CD4-positive, alpha-beta T cell (primary cell): ENCODE results near the gene UBR3. TPM values are rescaled to one million over a fixed set of nuclear protein-coding genes. Genes with fewer than 3 reads are reported as not detected.

Experiments used
- ATAC-seq: fragments of 200-7000 bp; cut with Tn5 transposase; one replicate; pipeline ENCODE4 v1.10.0; 2022; ENCODE audit warnings: mild to moderate bottlenecking; ENCODE audit not compliant: poor library complexity
- CTCF ChIA-PET: fragments of 350-600 bp; sonication (Branson Sonifier 250); formaldehyde crosslinking; loops from one replicate; lab custom pipeline; 2021; ENCODE audit warnings: antibody characterized with exemption, inconsistent platforms; lab: Charles Lee
- POLR2A ChIA-PET: fragments of 350-600 bp; sonication (Branson Sonifier 250); formaldehyde crosslinking; loops from one replicate; lab custom pipeline; 2021; ENCODE audit warnings: antibody characterized with exemption, inconsistent platforms; lab: Charles Lee
- DNase-seq, 14 experiments: peaks; one replicate each; pipeline ENCODE4 v3.0.0-alpha.2; 2013 to 2020; ENCODE audit warnings: mixed read lengths in 2 of 14
- H3K27ac ChIP-seq, 2 donors: one replicate each; pipeline versions ENCODE4 v1.5.1 to v1.7.0; 2013; ENCODE audit warnings: low read length in 2 of 2, low read depth in 1 of 2, mild to moderate bottlenecking in 1 of 2
- H3K27me3 ChIP-seq, 2 experiments: 1 replicate in 1 of 2; 2 replicates in 1 of 2; pipeline versions ENCODE4 v1.6.1 to v1.7.0; 2013; ENCODE audit warnings: low read length in 2 of 2, control low read depth in 1 of 2, mild to moderate bottlenecking in 1 of 2, moderate library complexity in 1 of 2; ENCODE audit not compliant: insufficient read depth in 2 of 2, control insufficient read depth in 1 of 2
- H3K36me3 ChIP-seq: one replicate; pipeline ENCODE4 v1.6.1; 2013; ENCODE audit warnings: low read length, control low read depth; ENCODE audit not compliant: insufficient read depth
- H3K4me1 ChIP-seq: one replicate; pipeline ENCODE4 v1.6.1; 2013; ENCODE audit warnings: low read length, control low read depth; ENCODE audit not compliant: insufficient read depth
- H3K4me3 ChIP-seq: one replicate; pipeline ENCODE4 v1.5.1; 2013; ENCODE audit warnings: mild to moderate bottlenecking, low read length, moderate library complexity
- H3K9me3 ChIP-seq, 2 experiments: 1 replicate in 1 of 2; 2 replicates in 1 of 2; pipeline versions ENCODE4 v1.6.1 to v1.7.0; 2013; ENCODE audit warnings: low read length in 2 of 2, mild to moderate bottlenecking in 2 of 2, control low read depth in 1 of 2, moderate library complexity in 1 of 2; ENCODE audit not compliant: control insufficient read depth in 1 of 2, insufficient read depth in 1 of 2
- H3K27ac Mint-ChIP-seq: one replicate; pipeline ENCODE4 v1.8.0; 2020; ENCODE audit warnings: mixed read lengths
- H3K27me3 Mint-ChIP-seq: one replicate; pipeline ENCODE4 v1.8.0; 2021; ENCODE audit warnings: mixed read lengths
- H3K36me3 Mint-ChIP-seq: one replicate; pipeline ENCODE4 v1.8.0; 2021; ENCODE audit warnings: low read depth, mixed read lengths
- H3K4me1 Mint-ChIP-seq: one replicate; pipeline ENCODE4 v1.8.0; 2021; ENCODE audit warnings: low read depth, mixed read lengths
- H3K4me3 Mint-ChIP-seq: one replicate; pipeline ENCODE4 v1.8.0; 2020; ENCODE audit warnings: mild to moderate bottlenecking, mixed read lengths
- H3K9me3 Mint-ChIP-seq: one replicate; pipeline ENCODE4 v1.8.0; 2020; ENCODE audit warnings: mixed read lengths
- CTCF ChIP-seq: fragments of 200-600 bp; IDR thresholded peaks from one replicate; pipeline ENCODE4 v1.8.0; 2022; ENCODE audit warnings: antibody characterized with exemption, mild to moderate bottlenecking
- intact Hi-C, 2 experiments: fragments of 100-400 bp; cut with DNase I in 1 of 2; cut with micrococcal nuclease in 1 of 2; formaldehyde crosslinking; loops; one replicate each; pipeline versions ENCODE4 v1.15.1 to v1.9.0; 2023 to 2025; cut with DNase I, micrococcal nuclease
- total RNA-seq, 174 experiments: library from RNA in 2 of 174; stranded (reverse) in 2 of 174; gene quantifications; one replicate each; pipeline ENCODE4 v1.2.3 and lab custom pipeline; 2021 to 2026

The UBR3 gene
- total RNA-seq, 2 experiments from 2014 or later, result 32.1 to 35.2 TPM

- no peak overlapping the region for H3K4me3 Mint-ChIP-seq
- DNase-seq, result no peak
- Histone ChIP-seq H3K4me3 (no peak overlapping the region), H3K27ac (no peak overlapping the region), H3K36me3 (peaks cover 14% of the 10 kb centered on the region), H3K9me3 (no peaks in the 10 kb centered on the region), H3K27me3 (no peaks in the 10 kb centered on the region), H3K4me1 (no peaks in the 10 kb centered on the region)
- no peak for ATAC-seq
- TF ChIP-seq CTCF, result no peak
- peak overlapping the region; percentile 16 for H3K27ac Mint-ChIP-seq
- ChIA-PET POLR2A (no interaction called here), CTCF (no interaction called here)
- intact Hi-C loops, result no loop called here
- no peaks in the 10 kb centered on the region for H3K9me3 Mint-ChIP-seq
- H3K4me1 Mint-ChIP-seq, result no peaks in the 10 kb centered on the region
- no peaks in the 10 kb centered on the region for H3K27me3 Mint-ChIP-seq
- H3K36me3 Mint-ChIP-seq, result peaks cover 74% of the 10 kb centered on the region
Measured at GRCh38 chr2:170009209-170009608, 182.0 kb downstream of the UBR3 start.

- Mint-ChIP-seq H3K9me3 (no peaks in the 10 kb centered on the region), H3K27me3 (no peaks in the 10 kb centered on the region), H3K36me3 (peaks cover 49% of the 10 kb centered on the region), H3K4me1 (no peaks in the 10 kb centered on the region), H3K27ac (no peak overlapping the region), H3K4me3 (no peak overlapping the region)
- Histone ChIP-seq H3K27me3 (no peaks in the 10 kb centered on the region), H3K27ac (no peak overlapping the region), H3K36me3 (no peaks in the 10 kb centered on the region), H3K9me3 (no peaks in the 10 kb centered on the region), H3K4me3 (no peak overlapping the region), H3K4me1 (no peaks in the 10 kb centered on the region)
- ChIA-PET POLR2A (no interaction called here), CTCF (no interaction called here)
- ATAC-seq, result no peak
- intact Hi-C loops, result no loop called here
- DNase-seq, result no peak
- TF ChIP-seq CTCF, result no peak
Measured at GRCh38 chr2:170012773-170013172, 185.5 kb downstream of the UBR3 start.

DNA sequence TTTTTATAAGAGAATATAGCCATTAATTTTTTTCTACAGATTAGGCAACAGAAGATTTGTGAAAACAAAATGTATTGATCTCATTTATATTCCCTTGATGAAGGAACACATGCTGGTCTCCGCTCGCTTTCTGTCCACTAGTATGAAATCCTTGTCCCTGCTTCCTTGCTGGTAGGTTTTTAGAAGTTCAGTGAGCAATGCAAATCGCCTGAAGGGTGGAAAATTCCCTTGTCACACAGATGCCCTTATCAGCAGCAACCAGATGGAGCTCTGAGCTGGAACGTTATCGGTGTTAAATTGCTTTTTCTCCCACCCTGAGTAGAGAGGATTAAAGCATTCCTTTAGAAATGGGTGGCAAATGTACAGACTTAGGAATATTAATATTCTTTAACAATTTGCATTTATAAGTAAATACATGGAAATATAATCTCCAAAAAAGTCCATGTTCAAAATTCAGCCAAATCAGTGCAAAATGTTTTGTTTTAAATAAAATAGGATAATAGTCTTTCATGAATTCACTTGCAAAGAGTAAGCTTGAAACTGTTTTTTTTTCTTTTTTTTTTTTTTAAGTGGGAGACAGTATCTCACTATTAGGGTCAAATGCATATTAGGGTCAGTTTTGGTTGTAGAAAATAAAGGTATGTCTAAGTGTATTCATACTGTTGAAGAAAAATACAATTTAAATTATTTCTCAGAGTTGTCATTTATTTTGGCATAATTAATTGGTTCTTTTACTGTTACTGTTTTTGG, 186.7 kb downstream of the UBR3 start:
- H3K27ac ChIP-seq, result no peak overlapping the region

More for the DNA sequence above, 186.7 kb downstream of the UBR3 start:
- H3K4me3 ChIP-seq, result no peak overlapping the region
- no peaks in the 10 kb centered on the region for H3K36me3 ChIP-seq
- DNase-seq, result no peak
- H3K27ac Mint-ChIP-seq, result no peak overlapping the region
- H3K9me3 Mint-ChIP-seq, result no peaks in the 10 kb centered on the region
- H3K36me3 Mint-ChIP-seq, result peaks cover 44% of the 10 kb centered on the region
- no peaks in the 10 kb centered on the region for H3K4me1 Mint-ChIP-seq
- no peak overlapping the region for H3K4me3 Mint-ChIP-seq
- ChIA-PET POLR2A (interaction anchor here (0.7 kb wide), 1 partner anchor 1964 kb away, joined by 3 read pairs; no protein-coding TSS in a partner anchor), CTCF (no interaction called here)
- intact Hi-C loops, result no loop called here
- TF ChIP-seq CTCF, result no peak
- no peaks in the 10 kb centered on the region for H3K27me3 Mint-ChIP-seq
- H3K4me1 ChIP-seq, result no peaks in the 10 kb centered on the region
- H3K9me3 ChIP-seq, result no peaks in the 10 kb centered on the region
- no peaks in the 10 kb centered on the region for H3K27me3 ChIP-seq
- ATAC-seq, result no peak
